HEK293 (cell line): ENCODE results near the gene CFL1.

Source experiments
- KLF16 ChIP-seq: fragments of 450-650 bp; formaldehyde crosslinking; IDR thresholded peaks from 2 replicates; pipeline ENCODE4 v1.5.1; 2017; ENCODE audit warnings: missing biosample characterization, missing genetic modification characterization
- ZNF10 ChIP-seq: fragments of 450-650 bp; formaldehyde crosslinking; IDR thresholded peaks from 2 replicates; pipeline ENCODE4 v1.5.1; 2017; ENCODE audit warnings: missing biosample characterization, missing genetic modification characterization
- ZNF2 ChIP-seq: fragments of 450-650 bp; formaldehyde crosslinking; IDR thresholded peaks from 2 replicates; pipeline ENCODE4 v1.5.1; 2016; ENCODE audit warnings: missing biosample characterization, missing genetic modification characterization
- ZNF510 ChIP-seq: fragments of 450-650 bp; formaldehyde crosslinking; IDR thresholded peaks from 2 replicates; pipeline ENCODE4 v1.5.1; 2018; ENCODE audit warnings: mild to moderate bottlenecking, missing genetic modification characterization, missing biosample characterization; ENCODE audit not compliant: insufficient replicate concordance
- TF ChIP-seq, protein P1 (sequence below): fragments of 450-650 bp; formaldehyde crosslinking; IDR thresholded peaks from 2 replicates; pipeline ENCODE4 v1.5.1; 2016; ENCODE audit warnings: missing biosample characterization, missing genetic modification characterization
- TF ChIP-seq, protein P2 (sequence below): fragments of 450-650 bp; formaldehyde crosslinking; IDR thresholded peaks from 2 replicates; pipeline ENCODE4 v1.5.1; 2016; ENCODE audit warnings: missing biosample characterization, missing genetic modification characterization
- TF ChIP-seq, protein P3 (sequence below): fragments of 450-650 bp; formaldehyde crosslinking; IDR thresholded peaks from 2 replicates; pipeline ENCODE4 v1.5.1; 2016; ENCODE audit warnings: missing biosample characterization, missing genetic modification characterization
- TF ChIP-seq, protein P4 (sequence below): fragments of 450-650 bp; formaldehyde crosslinking; IDR thresholded peaks from 2 replicates; pipeline ENCODE4 v1.5.1; 2017; ENCODE audit warnings: missing biosample characterization, missing genetic modification characterization
- TF ChIP-seq, protein P5 (sequence below): fragments of 450-650 bp; formaldehyde crosslinking; IDR thresholded peaks from 2 replicates; pipeline ENCODE4 v1.5.1; 2016; ENCODE audit warnings: missing biosample characterization, missing genetic modification characterization
- TF ChIP-seq, protein P6 (sequence below): fragments of 450-650 bp; formaldehyde crosslinking; IDR thresholded peaks from 2 replicates; pipeline ENCODE4 v1.5.1; 2016; ENCODE audit warnings: missing biosample characterization, missing genetic modification characterization

DNA sequence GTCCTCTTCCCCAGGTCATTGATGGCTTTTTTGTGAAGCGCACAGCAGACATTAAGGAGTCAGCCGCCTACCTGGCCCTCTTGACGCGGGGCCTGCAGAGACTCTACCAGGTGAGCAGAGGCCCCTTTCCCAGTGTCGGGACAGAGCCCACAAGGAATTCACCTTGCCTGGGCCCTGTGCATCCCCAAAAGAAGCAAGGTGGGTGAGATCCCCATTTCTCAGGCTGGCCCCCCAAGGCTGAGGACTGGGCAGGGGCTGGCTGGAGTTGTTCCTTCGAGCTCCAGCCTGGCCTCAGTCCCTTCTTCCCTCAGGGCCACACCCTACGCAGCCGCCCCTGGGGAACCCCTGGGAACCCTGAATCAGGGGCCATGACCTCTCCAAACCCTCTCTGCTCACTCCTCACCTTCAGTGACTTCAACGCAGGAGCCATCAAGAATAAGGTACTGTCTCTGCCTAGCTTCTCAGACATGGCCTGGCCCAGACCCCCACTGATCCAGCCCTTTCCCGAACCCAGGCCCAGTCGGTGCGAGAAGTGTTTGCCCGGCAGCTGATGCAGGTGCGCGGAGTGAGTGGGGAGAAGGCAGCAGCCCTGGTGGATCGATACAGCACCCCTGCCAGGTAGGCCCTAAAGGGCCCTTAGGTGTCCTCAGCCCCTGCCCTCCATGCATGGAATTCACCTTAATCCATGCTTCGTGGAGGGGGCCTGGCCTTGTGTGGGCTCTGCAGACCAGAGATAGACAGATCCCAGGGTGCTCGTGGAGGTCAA is 6.9 kb upstream of the CFL1 start:
- TF ChIP-seq, protein P1, sequence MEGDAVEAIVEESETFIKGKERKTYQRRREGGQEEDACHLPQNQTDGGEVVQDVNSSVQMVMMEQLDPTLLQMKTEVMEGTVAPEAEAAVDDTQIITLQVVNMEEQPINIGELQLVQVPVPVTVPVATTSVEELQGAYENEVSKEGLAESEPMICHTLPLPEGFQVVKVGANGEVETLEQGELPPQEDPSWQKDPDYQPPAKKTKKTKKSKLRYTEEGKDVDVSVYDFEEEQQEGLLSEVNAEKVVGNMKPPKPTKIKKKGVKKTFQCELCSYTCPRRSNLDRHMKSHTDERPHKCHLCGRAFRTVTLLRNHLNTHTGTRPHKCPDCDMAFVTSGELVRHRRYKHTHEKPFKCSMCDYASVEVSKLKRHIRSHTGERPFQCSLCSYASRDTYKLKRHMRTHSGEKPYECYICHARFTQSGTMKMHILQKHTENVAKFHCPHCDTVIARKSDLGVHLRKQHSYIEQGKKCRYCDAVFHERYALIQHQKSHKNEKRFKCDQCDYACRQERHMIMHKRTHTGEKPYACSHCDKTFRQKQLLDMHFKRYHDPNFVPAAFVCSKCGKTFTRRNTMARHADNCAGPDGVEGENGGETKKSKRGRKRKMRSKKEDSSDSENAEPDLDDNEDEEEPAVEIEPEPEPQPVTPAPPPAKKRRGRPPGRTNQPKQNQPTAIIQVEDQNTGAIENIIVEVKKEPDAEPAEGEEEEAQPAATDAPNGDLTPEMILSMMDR: no peak
- TF ChIP-seq, protein P2, sequence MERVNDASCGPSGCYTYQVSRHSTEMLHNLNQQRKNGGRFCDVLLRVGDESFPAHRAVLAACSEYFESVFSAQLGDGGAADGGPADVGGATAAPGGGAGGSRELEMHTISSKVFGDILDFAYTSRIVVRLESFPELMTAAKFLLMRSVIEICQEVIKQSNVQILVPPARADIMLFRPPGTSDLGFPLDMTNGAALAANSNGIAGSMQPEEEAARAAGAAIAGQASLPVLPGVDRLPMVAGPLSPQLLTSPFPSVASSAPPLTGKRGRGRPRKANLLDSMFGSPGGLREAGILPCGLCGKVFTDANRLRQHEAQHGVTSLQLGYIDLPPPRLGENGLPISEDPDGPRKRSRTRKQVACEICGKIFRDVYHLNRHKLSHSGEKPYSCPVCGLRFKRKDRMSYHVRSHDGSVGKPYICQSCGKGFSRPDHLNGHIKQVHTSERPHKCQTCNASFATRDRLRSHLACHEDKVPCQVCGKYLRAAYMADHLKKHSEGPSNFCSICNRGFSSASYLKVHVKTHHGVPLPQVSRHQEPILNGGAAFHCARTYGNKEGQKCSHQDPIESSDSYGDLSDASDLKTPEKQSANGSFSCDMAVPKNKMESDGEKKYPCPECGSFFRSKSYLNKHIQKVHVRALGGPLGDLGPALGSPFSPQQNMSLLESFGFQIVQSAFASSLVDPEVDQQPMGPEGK: no peak
- TF ChIP-seq KLF16 (tag by site-specific recombination) (no peak), ZNF2 (tag by site-specific recombination) (no peak), ZNF510 (tag by site-specific recombination) (no peak), ZNF10 (tag by site-specific recombination) (no peak)
- TF ChIP-seq, protein P3, sequence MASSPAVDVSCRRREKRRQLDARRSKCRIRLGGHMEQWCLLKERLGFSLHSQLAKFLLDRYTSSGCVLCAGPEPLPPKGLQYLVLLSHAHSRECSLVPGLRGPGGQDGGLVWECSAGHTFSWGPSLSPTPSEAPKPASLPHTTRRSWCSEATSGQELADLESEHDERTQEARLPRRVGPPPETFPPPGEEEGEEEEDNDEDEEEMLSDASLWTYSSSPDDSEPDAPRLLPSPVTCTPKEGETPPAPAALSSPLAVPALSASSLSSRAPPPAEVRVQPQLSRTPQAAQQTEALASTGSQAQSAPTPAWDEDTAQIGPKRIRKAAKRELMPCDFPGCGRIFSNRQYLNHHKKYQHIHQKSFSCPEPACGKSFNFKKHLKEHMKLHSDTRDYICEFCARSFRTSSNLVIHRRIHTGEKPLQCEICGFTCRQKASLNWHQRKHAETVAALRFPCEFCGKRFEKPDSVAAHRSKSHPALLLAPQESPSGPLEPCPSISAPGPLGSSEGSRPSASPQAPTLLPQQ (tag by site-specific recombination): no peak
- TF ChIP-seq, protein P4, sequence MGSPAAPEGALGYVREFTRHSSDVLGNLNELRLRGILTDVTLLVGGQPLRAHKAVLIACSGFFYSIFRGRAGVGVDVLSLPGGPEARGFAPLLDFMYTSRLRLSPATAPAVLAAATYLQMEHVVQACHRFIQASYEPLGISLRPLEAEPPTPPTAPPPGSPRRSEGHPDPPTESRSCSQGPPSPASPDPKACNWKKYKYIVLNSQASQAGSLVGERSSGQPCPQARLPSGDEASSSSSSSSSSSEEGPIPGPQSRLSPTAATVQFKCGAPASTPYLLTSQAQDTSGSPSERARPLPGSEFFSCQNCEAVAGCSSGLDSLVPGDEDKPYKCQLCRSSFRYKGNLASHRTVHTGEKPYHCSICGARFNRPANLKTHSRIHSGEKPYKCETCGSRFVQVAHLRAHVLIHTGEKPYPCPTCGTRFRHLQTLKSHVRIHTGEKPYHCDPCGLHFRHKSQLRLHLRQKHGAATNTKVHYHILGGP (tag by site-specific recombination): no peak
- TF ChIP-seq, protein P5, sequence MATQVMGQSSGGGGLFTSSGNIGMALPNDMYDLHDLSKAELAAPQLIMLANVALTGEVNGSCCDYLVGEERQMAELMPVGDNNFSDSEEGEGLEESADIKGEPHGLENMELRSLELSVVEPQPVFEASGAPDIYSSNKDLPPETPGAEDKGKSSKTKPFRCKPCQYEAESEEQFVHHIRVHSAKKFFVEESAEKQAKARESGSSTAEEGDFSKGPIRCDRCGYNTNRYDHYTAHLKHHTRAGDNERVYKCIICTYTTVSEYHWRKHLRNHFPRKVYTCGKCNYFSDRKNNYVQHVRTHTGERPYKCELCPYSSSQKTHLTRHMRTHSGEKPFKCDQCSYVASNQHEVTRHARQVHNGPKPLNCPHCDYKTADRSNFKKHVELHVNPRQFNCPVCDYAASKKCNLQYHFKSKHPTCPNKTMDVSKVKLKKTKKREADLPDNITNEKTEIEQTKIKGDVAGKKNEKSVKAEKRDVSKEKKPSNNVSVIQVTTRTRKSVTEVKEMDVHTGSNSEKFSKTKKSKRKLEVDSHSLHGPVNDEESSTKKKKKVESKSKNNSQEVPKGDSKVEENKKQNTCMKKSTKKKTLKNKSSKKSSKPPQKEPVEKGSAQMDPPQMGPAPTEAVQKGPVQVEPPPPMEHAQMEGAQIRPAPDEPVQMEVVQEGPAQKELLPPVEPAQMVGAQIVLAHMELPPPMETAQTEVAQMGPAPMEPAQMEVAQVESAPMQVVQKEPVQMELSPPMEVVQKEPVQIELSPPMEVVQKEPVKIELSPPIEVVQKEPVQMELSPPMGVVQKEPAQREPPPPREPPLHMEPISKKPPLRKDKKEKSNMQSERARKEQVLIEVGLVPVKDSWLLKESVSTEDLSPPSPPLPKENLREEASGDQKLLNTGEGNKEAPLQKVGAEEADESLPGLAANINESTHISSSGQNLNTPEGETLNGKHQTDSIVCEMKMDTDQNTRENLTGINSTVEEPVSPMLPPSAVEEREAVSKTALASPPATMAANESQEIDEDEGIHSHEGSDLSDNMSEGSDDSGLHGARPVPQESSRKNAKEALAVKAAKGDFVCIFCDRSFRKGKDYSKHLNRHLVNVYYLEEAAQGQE (tag by site-specific recombination): no peak
- TF ChIP-seq, protein P6, sequence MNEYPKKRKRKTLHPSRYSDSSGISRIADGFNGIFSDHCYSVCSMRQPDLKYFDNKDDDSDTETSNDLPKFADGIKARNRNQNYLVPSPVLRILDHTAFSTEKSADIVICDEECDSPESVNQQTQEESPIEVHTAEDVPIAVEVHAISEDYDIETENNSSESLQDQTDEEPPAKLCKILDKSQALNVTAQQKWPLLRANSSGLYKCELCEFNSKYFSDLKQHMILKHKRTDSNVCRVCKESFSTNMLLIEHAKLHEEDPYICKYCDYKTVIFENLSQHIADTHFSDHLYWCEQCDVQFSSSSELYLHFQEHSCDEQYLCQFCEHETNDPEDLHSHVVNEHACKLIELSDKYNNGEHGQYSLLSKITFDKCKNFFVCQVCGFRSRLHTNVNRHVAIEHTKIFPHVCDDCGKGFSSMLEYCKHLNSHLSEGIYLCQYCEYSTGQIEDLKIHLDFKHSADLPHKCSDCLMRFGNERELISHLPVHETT (tag by site-specific recombination): no peak
